ENCODE data around the gene GPRIN3.
"Not testable (repeated sequence)": the region's sequence is repeated elsewhere in the genome, so short reads cannot be mapped to it uniquely, and the experiment has no call there.

The GPRIN3 gene

DNA sequence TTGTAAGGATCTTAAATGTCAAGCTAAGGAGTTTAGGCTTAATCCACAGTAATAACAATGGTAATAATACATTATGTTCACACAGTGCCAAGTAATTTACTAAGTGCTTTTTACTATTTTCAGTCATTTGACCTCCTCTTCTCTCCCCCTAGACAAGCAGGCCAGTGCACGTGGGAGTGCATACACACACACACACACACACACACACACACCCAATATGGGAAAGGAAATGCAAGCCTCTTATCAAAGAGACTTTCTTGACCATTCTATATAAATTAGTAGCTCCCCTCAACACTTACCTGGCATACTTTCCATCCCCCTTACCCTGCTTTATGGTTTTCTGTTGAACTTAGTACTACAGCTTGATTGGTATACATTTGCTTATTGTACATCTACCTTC is 3.8 kb upstream of the GPRIN3 start:
- DNase-seq: no peak

DNA sequence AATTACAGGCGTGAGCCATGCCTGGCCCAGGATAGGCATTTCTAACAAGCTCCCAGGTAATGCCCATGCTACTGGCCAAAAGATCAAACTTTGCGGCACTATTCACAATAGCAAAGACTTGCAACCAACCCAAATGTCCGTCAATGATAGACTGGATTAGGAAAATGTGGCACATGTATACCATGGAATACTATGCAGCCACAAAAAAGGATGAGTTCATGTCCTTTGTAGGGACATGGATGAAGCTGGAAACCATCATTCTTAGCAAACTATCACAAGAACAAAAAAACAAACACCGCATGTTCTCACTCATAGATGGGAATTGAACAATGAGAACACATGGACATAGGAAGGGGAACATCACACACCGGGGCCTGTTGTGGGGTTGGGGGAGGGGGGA is 1.6 kb upstream of the GPRIN3 start:
- not testable (repeated sequence) for DNase-seq

DNA sequence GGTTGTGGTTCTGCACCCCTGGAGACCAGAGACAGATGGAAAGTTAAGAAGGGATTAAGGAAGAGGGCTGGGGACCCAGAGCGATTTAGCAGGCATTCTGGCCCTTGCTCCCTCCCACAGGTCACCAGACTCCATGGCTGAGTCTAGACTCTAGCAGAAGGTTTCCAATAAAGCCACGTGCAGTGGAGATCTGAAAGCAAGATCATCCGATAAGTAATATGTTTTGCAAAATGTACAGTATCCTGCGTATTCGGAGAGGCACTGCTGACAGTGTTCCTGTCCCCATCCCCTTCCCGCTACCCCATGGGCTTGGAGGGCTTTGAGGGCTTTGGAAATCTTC is 531 bp upstream of the GPRIN3 start:
- no peak for DNase-seq

DNA sequence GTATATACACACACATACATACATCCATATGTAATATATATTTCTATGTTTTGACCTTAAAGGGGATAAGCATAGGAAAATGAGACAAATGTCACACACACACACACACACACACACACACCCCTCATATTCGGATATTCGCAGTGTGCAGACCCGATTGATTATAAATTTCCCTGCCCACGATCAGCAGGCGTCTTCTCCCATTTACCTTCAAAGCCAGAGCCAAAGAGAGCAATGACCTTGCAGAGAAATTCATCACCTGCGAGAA is 488 bp downstream of the GPRIN3 start:
- DNase-seq: no peak

DNA sequence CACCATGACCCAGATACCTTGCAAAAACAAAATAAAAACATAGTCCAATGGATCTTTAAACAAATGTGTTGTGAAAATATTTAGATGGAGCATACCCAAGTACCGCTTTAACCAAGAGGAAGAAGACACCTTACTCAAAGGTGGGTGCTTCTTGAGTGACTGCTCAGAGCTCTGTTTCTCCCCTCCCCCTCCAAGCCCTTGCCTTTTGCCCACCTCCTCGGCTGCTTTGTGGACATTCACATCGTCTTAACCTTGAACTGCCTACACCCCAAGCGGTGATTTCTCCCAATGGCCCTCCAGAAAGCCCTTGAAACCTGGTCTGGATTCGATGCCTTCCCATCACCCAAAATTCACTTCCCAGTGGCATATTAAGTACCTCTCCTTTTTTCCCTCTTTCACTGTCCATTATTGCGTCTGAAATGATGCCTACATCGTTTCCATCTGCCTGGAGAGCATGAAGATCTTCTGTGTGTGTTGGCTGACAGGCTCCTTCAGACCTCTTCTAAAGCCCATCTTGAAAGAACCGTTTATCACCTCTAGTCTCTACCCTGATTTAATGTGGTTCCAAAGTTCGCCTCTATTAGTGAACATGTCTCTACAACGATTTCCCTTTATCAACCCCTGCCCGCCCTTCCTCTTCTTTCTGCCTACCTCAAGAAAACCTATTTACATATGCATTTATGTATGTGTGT is 968 bp downstream of the GPRIN3 start:
- DNase-seq: peak; percentile 5

DNA sequence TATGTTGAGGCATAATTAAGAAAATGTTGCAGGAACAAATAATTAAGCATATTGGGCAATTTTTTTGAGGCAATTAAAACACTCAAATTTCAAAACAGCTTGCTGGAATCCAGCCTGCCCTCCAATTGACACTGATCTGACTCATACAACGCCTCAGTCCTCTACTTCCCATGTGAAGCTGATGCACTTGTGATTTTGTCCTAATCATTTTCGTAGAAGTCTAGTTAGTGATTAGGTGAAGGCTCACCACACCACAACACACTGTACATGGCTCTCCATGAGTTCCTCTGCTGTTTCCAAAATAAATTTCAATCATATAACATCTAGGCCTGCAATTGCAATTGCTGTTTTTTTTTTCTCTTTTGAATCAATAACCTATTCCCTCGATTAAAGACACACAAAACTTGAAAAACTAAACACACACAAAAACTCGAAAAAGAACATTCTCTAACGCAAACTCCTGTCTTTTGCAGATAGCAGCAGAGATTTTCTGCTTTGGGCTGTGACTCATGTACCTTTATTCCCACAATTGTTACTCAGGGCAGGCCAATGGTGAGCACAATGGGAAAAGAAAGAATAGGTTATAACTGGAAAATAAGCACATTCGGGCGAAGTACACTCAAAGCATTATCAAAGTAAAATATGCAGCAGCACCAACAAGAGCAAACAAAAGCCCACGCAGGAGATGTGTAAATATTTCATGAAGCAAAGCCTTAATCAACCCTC is 1.7 kb downstream of the GPRIN3 start:
- DNase-seq: no peak

DNA sequence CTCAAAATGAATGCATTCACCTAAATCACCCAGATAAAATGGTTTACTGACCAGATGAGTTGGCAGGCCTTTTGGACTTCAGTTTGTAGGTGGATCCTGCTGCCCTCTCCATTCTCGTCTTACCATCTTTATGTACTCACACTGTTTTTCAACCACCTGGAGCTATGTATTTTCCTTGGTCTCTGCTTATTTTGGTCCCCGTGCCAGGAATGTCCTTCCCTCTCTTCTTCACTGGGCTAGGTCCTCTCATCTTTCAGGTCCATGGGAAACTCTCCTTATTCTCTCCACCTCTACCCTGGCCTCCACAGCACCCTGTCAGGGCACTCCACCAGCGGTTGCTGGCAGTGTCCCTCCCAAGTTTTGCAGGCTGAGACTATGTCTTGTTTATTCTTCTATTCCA is 2.6 kb downstream of the GPRIN3 start:
- no peak for DNase-seq

DNA sequence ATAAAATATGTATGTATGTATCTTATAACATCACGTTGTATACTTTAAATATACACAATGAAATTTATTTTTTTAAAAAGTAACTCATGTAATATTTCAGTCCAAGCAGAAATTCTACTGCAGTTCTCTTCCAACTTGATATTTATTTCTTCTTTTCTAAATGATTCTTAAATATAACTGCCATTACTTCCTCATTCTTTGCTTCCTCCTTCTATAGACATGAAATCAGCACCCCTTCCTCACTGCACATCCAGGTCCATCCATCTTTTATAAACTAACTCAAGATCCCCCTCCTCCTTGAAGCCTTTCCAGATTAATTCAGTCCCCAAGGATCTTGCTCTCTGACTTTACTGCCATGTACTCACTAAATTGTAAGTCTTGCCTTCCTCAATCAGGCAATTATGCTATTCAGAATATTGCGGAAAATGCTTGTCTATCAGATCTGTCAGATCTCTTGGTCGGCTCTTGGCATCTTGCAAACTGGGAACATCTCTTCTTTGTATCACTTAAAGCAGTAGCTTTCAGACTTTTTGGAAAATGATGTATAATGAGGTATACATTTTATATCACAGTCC is 3.7 kb downstream of the GPRIN3 start:
- no peak for DNase-seq

DNA sequence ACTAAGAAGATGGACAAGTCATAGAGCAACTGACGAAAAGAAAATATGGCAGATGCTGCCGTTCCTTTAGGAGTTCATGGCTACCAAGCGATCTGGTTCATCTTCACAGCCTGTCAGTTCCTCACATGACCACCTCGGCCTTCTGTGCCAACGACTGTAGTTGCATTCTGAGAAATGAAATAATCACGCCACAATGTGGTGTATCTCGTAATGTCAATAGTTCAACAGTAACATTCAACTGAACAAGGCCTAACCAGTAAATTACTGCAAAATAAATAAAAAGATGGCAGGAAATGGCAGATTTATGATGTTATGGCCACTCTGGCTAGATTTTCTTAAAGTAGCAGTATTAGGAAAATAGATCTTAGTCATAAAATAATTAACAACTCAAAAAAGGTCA is 4.4 kb downstream of the GPRIN3 start:
- DNase-seq: no peak

DNA sequence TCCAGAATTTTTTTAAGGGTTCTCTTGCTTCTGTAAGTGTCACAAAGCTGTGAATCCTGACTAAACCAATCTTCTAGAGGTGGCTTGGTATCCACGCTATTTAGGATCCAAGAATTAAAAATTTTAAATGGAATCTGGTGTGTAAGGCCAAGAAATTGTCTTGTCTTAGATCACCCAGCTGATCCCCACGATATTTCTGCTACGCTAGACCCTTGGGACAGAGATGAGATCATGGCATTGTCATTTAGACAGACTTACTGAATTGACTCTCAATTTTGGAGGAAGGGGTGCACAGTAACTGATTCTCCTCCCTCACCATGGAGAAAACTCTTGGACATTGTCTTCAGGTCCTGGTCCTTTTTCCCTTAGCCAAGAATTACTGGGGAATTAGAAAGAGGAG is 5.7 kb downstream of the GPRIN3 start:
- no peak for DNase-seq

DNA sequence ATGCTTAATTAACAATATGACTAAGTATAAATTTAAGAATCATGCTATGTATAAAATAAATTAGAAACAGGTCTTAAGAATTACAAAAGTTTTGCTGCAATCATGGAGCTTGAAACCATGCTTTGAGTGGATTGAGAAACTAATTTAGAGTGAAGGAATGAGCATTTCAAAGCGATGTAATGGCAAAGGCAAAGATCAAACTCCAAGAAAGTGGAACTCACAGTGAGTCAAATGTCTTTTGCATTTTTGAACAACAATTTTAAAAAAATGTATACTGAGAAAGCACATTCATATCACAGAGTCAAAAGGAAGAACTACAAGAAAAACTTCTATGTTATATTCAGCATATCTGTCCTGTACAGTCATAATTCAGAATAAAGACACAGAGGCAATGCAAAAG is 6.6 kb downstream of the GPRIN3 start:
- DNase-seq: no peak

DNA sequence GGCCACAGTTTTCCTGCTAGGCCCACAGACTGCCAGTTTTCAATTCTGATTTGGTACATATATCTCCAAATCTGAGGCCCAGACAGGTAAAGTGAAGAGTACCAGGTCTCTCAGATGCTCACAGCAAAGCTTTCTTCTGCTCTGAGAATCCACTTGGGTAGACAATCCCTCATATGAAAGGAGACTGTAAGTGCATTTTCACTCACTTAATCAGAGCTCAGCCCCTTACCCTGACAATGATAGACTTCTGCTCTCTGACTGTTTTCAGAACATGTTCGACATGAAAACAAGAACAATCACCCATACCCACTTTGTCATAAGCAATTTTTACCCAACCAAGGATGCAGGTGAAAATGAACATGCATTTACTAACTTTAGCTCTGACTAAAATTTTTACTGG is 7.1 kb downstream of the GPRIN3 start:
- no peak for DNase-seq

DNA sequence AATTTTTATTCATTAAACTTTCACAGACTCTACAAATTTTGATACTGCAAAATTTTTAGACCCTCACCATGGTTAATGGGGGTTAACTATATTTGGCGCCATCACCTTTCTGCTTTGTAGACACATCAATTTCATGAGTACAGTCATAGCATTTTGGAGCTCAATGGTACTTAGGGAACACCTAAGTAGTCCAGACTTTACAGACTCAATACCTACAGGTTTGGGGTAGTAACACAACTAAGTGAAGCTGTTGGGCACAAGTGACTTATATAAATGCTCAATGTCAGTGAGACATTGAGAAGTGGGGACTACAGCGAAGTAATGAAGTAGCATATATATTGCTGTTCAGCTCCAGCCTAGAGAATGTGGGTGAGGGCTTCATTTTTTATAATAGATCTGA is 7.5 kb downstream of the GPRIN3 start:
- DNase-seq: no peak

DNA sequence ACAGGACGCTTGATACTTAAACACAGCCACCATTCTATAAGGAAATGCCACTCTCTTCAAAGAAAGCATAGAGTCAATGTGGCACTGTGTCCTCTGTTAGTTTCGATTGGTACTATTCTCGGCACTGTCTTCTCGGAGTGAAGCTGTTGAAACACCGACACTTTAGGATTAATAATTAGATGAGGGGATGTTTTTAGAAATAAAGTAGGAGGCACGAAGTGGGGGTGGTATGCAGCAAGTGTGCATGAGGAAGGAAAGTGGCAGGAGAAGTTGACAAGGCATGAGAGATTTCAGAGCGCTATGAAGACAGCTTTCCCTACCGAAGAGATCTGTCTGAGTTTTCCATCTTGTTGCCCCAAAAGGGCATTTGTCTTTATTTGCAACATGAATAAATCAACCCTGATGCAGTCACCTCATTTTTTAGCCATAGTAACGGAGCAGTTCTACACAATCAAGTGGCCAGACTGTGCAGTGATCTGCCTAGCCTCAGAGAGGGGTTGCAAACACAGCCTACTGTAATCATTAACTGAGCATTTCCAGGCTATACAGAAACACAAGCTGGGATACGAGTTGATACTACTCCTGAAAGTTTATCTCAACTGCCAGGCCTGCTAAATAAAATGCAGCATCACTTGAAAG is 8.3 kb downstream of the GPRIN3 start:
- no peak for DNase-seq

DNA sequence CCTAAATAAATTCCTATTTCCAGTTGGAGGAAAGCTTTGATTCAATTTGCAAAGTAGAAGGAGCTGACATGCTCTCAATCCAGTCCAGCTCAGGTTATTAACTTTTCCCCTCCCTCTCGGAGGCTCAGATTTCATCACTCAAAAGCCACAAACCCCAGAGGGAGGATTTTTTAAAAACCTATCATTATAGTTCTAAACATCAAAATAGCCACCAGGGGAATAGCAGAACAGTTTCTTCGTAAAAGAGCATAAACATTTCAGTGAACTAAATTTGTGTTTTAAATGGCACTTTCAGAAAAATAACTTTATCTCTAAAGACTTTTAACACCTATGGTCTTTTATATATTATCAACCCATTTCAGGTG is 8.8 kb downstream of the GPRIN3 start:
- DNase-seq: no peak

DNA sequence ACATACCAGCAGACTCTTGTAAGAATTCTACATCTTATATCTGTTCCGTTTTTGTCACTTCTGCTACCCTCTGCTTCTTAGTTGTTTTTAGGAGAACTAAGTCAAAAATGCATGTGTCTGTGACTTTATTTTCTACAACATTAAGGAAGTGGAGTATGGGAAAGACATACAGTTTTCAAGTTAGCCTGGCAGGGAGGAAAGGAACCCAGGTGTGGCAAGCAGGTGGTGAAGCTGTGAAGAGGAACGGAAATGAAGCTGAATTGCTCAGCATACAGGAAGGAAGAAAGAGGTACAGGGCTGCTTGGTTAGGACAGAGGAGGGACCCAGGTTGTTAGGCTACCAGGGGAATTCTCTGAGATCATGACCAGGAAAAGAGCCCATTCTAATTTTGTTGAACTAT is 9.4 kb downstream of the GPRIN3 start:
- no peak for DNase-seq

DNA sequence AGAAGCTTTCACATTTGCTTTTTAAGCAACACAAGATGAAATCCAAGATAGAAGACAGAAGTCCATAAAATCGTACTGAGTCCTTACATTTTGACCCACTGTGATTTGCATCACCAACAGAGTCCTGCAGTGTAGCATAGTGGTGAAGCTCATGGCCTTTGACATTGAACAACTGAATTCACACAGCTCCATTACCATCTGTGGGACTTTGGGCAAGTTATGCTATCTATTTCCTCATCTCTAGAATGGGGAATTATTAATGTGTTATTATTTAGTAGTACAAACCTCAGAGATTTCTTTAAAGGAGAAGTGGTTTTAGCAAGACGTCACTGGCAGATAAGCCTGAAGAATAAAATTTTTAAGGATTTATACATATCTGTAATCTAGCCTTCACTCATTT is 10.7 kb downstream of the GPRIN3 start:
- DNase-seq: no peak

DNA sequence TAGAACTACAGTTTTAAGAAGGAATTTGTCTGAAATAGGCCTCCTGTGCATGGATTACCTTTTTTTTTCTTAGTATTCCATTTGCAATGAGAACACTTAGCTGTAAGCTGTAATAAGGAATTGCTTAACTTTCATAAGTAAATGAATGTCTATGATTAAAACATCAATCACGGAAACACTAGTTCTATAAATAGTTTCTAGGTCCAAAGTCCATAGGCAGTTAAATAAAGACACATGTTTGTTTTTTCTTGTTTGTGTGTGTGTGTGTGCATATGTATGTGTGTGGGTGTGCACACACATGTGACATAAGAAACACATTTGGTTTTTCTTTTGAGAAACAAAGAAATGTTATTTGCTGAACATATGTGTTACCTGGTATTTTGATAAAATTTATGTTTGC is 11.2 kb downstream of the GPRIN3 start:
- no peak for DNase-seq

DNA sequence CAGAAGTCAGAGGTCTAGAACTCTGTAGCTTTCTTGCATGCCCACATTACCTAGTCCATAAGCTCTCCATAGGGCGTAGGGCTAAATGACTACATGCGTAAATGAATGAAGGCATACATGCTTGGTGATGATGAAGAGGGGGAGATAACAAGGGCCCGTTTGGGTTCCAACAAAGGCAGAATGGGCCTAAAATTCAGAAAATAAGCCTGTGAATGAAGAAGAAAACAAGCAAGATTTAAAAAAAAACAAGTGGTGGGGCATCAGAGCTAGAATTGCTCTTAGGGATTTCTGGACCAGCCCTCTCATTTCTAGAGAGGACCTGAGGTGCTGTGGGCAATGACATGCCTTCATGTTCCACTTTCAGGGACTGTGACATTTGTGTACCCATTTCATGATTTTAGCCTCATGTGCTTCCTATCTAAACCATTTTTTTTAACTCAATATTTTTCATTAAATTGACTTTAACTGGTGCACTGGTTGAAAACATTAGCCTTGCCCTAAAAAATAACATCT is 12.1 kb downstream of the GPRIN3 start:
- DNase-seq: no peak

DNA sequence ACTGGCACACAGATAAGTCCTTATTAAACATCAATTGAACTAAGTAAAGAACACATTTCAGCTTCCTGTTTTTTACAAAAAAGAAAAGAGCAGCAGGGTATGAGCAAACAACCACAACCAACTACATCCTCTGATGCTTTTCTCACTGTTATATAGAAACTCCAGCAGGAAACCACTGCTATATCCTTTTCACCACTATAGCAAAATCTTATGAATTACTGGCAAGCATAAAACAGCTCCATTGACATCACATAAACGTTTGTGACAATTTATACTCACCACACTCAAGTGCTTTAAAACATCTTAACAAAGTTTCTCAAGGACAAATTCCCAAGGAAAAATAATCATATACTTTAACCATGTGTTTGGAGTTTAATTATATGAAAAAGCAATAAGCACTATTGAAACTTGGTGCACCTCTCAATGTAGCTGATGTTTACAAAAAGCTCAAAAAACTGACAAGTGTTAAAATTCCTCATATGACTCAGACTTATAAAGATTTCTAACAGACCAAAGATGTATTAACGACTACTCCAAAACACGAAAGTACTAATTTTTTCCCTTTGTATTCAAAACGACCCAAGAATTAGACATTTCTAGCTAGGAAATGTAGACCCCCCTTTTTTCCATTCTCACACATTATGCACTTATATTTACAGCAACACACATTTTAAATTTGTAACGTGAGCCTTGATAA is 12.9 kb downstream of the GPRIN3 start:
- DNase-seq: peak; percentile 47

DNA sequence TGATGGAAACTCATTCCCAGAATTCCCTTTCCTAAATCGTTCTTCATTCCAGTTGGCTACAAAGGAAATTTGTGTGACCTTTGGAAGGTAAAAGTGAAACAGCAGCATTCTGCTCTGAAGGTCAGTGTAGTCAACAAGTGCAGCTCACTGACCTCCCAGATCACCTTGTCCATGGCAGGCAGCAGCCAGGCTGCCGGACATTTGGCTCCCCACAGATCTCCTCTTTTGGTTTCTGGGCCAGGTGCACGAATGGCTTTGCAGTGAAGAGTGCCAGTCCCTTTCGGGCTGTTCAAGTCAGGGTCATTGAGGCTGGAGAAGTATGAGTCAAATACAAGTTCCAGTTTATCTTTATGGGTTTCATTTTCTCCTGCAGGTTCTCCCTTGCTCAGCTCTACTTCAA is 14.3 kb downstream of the GPRIN3 start:
- DNase-seq: no peak

DNA sequence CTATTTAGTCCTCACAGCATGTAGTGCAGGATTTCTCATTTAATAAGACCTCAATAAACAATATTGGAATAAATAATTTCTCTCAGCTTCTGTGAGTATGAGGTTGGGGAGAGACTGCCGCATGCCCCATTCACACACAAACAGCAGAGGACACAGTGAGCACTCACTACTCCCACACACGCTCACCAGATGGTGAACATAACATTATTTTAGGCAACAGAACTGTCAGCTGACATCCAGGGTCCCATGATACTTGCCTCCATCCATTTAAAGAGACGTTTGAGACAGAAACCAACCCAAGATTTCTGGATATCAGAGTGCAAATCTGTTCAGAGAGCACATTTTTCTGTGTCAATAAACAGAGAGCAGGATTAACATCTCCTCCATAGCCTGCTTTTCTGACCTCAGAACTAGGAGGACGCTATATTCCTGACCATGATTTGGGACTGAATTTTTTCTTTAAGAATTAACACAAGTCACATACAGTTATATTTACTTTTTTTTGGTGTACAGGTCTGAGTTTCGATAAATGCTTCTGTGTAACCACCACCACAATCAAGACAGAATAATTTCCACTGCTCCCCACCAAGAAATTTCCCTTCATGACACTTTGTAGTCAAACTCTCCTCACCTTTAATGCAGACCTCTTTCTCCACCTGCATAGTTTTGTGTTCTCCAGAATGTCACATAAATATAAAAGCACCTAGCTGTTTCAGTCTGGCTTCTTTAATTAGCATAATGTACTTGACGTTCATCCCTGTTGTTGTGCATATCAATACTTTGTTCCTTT is 16.7 kb downstream of the GPRIN3 start:
- DNase-seq: no peak

DNA sequence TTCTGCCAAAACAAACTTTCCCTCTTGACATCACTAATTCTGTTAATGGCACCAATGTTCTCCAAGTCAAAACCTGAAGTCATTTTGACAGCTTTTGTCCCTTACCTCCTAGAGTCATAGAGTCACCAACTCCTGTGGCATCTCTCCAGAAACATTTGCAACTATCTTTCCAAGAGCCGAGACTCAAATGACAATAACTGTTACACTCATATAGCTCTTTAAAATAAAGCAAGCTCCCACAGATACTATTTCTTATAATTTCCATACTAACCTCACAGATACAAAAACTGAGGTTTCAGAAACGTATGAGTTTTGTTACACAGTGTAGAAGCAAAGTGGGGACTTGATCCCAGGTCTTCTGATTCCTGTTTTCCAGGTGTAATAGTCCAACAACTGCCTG is 18.3 kb downstream of the GPRIN3 start:
- DNase-seq: no peak

Data from NCI-H748 treated with DMSO at 0.1 percent for 48 hours (cell line).